ENCODE results near the gene LTB4R. TPM values are rescaled to one million over a fixed set of nuclear protein-coding genes. Genes with fewer than 3 reads are reported as not detected.

The LTB4R gene
- polyA plus RNA-seq, 2 of the 4 experiments (the other 2 are of a cell fraction): 8.3 to 10.2 TPM

DNA sequence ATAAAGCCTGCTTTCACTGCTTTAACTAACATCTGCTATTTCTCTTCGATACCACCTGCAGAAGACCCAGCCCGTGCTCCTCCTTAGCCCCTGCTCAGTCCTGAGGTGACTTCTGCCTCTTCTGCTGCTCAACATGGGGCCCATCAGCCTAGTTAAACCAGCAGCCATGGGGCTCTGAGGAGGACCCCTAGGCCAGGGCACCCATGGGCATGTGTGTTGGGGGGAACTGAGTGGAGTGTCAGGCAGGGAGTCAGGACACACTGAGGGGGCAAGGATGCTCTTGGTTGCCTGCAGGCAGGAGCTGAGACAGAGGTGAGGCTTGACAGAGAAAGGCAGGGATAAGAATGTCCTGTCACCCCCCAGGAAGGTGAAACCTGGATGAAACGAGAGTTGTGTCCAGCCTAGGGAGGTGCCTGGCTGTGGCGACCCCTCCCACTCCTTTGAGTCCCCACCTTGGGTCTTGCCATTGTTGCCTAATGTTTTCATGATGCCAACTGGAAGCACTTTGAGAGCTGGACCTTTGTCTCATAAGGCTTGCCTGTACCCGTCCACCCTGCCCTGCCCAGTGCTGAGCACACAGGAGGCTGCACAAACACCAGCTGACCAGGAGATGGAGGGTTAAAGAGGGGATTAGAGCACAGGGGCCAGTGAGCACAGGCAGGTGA is 27.4 kb upstream of the LTB4R start (continued):
- no peak for TF ChIP-seq GATA3 (IDR thresholded peaks at IDR 0.05; ENCODE audit: borderline replicate concordance)
- TF ChIP-seq MAZ (IDR thresholded peaks at IDR 0.05; ENCODE audit: borderline replicate concordance, low read depth, low read length): no peak
- TF ChIP-seq HEYL (CRISPR knock-in tag; IDR thresholded peaks at IDR 0.05): no peak
- TF ChIP-seq RNF2 (IDR thresholded peaks at IDR 0.05; ENCODE audit: borderline replicate concordance, low read depth): no peak

DNA sequence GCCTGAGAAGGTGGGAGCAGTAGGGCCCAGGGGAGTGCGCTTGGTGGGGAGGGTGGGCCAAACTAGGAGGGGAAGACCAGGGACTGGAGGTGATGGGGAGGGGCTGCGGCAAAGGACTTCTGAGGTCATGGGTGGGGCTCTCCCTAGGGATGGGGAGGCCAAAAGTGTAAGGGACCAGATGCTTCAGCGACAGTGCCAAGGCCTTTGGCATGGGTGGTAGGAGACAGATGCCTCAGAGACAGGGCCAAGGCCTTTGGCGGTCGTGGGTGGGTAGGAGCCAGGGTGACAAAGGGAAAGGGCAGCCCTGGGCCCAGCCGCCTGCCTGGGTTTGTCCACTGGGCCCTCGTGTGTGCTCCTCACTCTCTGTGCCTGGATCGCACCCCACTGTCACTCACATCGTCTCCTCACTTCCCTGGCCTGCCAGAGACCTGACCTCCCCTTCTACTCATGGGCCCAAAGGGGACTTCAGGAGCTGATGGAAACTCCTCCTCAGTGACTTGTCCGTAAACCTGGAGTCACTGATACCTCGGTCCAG is 26.7 kb upstream of the LTB4R start:
- FAIRE-seq: no peak
- CTCF ChIA-PET: interaction anchor here (0.6 to 34.0 kb wide), 6 partner anchors 12 to 152 kb away, joined by 3 to 469 read pairs (median 5); partner anchors contain the start of genes CIDEB, DHRS1, LTB4R and LTB4R2

DNA sequence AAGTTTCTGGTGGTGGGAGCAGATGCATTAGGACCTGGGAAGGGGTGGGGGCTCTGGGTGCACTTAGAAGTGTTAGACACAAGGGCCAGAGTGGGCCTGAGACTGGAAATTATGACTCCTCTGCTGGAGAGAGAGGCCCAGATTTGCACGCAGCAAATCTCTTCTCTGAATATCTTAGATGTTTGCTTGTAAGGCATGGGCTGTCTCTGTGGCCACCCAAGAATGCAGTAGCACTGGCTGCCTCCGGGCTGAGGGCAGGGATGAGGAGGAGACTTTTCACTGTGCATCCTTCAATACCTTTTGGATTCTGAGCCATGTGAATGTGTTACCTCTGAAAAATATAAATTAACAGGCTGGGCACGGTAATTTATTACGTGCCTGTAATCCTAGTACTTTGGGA is 26.0 kb upstream of the LTB4R start:
- Histone ChIP-seq H3K4me2 (no peak overlapping the region), H3K9me3 (no peaks in the 10 kb centered on the region), H3K4me3 (no peak overlapping the region), H3K4me1 (no peaks in the 10 kb centered on the region), H3K27ac (no peak overlapping the region)
- ATAC-seq (peak in 1 of 2 experiments; percentile 21; a peak in 1 of 6 replicates), DNase-seq (ENCODE audit: low read depth in 1 of 2, low spot score in 1 of 2) (no peak), FAIRE-seq (no peak)
- CTCF ChIA-PET: interaction anchor here (0.6 to 34.0 kb wide), 5 partner anchors 8 to 151 kb away, joined by 3 to 469 read pairs (median 3); partner anchors contain the start of genes CIDEB, DHRS1, LTB4R and LTB4R2
- POLR2A ChIA-PET: no interaction called here
- TF ChIP-seq, protein P1, sequence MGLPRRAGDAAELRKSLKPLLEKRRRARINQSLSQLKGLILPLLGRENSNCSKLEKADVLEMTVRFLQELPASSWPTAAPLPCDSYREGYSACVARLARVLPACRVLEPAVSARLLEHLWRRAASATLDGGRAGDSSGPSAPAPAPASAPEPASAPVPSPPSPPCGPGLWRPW (IDR thresholded peaks at IDR 0.05): no peak
- no peak for TF ChIP-seq NPAS2 (CRISPR knock-in tag; IDR thresholded peaks at IDR 0.05; ENCODE audit: borderline replicate concordance)
- no peak for TF ChIP-seq TP53 (CRISPR knock-in tag; IDR thresholded peaks at IDR 0.05)
- TF ChIP-seq, protein P2, sequence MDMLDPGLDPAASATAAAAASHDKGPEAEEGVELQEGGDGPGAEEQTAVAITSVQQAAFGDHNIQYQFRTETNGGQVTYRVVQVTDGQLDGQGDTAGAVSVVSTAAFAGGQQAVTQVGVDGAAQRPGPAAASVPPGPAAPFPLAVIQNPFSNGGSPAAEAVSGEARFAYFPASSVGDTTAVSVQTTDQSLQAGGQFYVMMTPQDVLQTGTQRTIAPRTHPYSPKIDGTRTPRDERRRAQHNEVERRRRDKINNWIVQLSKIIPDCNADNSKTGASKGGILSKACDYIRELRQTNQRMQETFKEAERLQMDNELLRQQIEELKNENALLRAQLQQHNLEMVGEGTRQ (IDR thresholded peaks at IDR 0.05): no peak
- TF ChIP-seq MAZ (IDR thresholded peaks at IDR 0.05; ENCODE audit: borderline replicate concordance, low read depth, low read length): no peak
- no peak for TF ChIP-seq CHD4 (IDR thresholded peaks at IDR 0.05; ENCODE audit: borderline replicate concordance)
- TF ChIP-seq HOXB5 (CRISPR knock-in tag; IDR thresholded peaks at IDR 0.05): no peak
- TF ChIP-seq GATA3 (IDR thresholded peaks at IDR 0.05; ENCODE audit: borderline replicate concordance): no peak
- TF ChIP-seq POLR2AphosphoS2 (conservative IDR thresholded peaks at IDR 0.05; ENCODE audit: low read length): no peak
- no peak for TF ChIP-seq SMC3 (IDR thresholded peaks at IDR 0.05)
- TF ChIP-seq HDAC2 (IDR thresholded peaks at IDR 0.05): no peak
- no peak for TF ChIP-seq RCOR1 (IDR thresholded peaks at IDR 0.05; ENCODE audit: low read depth, low read length)
- TF ChIP-seq HEYL (CRISPR knock-in tag; IDR thresholded peaks at IDR 0.05): no peak
- 78% methylated on average over 4 of the region's 4 CpGs for whole genome bisulfite sequencing (ENCODE audit: missing lambda C conversion rate)

More for the DNA sequence above, 26.7 kb upstream of the LTB4R start:
- ATAC-seq (no peak), DNase-seq (ENCODE audit: low read depth in 1 of 2, low spot score in 1 of 2) (no peak)
- WGBS (ENCODE audit: missing lambda C conversion rate): 87% methylated on average over 11 of the region's 11 CpGs
- no peaks in the 10 kb centered on the region for H3K9me3 ChIP-seq
- TF ChIP-seq, protein P3, sequence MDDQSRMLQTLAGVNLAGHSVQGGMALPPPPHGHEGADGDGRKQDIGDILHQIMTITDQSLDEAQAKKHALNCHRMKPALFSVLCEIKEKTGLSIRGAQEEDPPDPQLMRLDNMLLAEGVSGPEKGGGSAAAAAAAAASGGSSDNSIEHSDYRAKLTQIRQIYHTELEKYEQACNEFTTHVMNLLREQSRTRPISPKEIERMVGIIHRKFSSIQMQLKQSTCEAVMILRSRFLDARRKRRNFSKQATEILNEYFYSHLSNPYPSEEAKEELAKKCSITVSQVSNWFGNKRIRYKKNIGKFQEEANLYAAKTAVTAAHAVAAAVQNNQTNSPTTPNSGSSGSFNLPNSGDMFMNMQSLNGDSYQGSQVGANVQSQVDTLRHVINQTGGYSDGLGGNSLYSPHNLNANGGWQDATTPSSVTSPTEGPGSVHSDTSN (IDR thresholded peaks at IDR 0.05): no peak
- TF ChIP-seq EHF (CRISPR knock-in tag; IDR thresholded peaks at IDR 0.05): no peak
- no peak for TF ChIP-seq EP300 (IDR thresholded peaks at IDR 0.05)
- H3K27ac ChIP-seq: no peak overlapping the region
- POLR2A ChIA-PET: no interaction called here
- H3K4me2 ChIP-seq: no peak overlapping the region
- no peak overlapping the region for H3K4me3 ChIP-seq
- H3K4me1 ChIP-seq: no peaks in the 10 kb centered on the region

DNA sequence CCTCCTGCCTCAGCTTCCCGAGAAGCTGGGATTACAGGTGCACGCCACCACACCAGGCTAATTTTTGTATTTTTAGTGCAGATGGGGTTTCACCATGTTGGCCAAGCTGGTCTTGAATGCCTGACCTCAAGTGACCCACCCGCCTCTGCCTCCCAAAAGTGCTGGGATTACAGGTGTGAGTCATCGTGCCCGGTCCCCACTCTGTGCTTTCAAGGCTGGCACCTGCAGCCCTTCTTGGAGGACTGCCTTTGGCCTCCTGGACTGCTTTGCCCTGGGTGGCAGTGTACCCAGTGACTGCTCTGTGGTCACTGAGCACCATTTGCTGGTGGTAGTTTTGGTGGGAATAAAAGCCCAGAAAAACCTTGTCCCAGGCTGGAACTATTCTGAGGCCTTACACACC is 24.3 kb upstream of the LTB4R start:
- no peak for FAIRE-seq
- CTCF ChIA-PET: interaction anchor here (1.1 to 34.0 kb wide), 3 partner anchors 16 to 44 kb away, joined by 3 to 469 read pairs (median 6); partner anchors contain the start of genes CIDEB, DHRS1, LTB4R and LTB4R2

More for the DNA sequence above, 24.3 kb upstream of the LTB4R start:
- no peaks in the 10 kb centered on the region for H3K9me3 ChIP-seq
- POLR2A ChIA-PET: no interaction called here
- WGBS (ENCODE audit: missing lambda C conversion rate): 87% methylated on average over 5 of the region's 5 CpGs
- H3K4me2 ChIP-seq: no peak overlapping the region
- TF ChIP-seq GATA3 (IDR thresholded peaks at IDR 0.05; ENCODE audit: borderline replicate concordance): no peak
- TF ChIP-seq, protein P3 (IDR thresholded peaks at IDR 0.05): no peak
- TF ChIP-seq FOSL2 (IDR thresholded peaks at IDR 0.05): no peak
- TF ChIP-seq FOSL2 (CRISPR knock-in tag; IDR thresholded peaks at IDR 0.05): no peak
- no peak for TF ChIP-seq RNF2 (IDR thresholded peaks at IDR 0.05; ENCODE audit: borderline replicate concordance, low read depth)
- TF ChIP-seq JUN (IDR thresholded peaks at IDR 0.05): no peak
- TF ChIP-seq, protein P4, sequence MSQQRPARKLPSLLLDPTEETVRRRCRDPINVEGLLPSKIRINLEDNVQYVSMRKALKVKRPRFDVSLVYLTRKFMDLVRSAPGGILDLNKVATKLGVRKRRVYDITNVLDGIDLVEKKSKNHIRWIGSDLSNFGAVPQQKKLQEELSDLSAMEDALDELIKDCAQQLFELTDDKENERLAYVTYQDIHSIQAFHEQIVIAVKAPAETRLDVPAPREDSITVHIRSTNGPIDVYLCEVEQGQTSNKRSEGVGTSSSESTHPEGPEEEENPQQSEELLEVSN (IDR thresholded peaks at IDR 0.05; ENCODE audit: borderline replicate concordance, low read depth): no peak
- no peak for TF ChIP-seq ZNF302 (CRISPR knock-in tag; IDR thresholded peaks at IDR 0.05)
- TF ChIP-seq NR3C1 (IDR thresholded peaks at IDR 0.05): no peak
- no peak for TF ChIP-seq HOXA7 (CRISPR knock-in tag; IDR thresholded peaks at IDR 0.05)
- TF ChIP-seq MYC (IDR thresholded peaks at IDR 0.05; ENCODE audit: borderline replicate concordance, low read length): no peak
- no peak for TF ChIP-seq RARB (CRISPR knock-in tag; IDR thresholded peaks at IDR 0.05)
- TF ChIP-seq, protein P5, sequence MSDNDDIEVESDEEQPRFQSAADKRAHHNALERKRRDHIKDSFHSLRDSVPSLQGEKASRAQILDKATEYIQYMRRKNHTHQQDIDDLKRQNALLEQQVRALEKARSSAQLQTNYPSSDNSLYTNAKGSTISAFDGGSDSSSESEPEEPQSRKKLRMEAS (IDR thresholded peaks at IDR 0.05): no peak
- ATAC-seq (no peak), DNase-seq (ENCODE audit: low read depth in 1 of 2, low spot score in 1 of 2) (no peak)
- H3K27ac ChIP-seq: no peak overlapping the region
- no peak overlapping the region for H3K4me3 ChIP-seq
- no peaks in the 10 kb centered on the region for H3K4me1 ChIP-seq
